ENCODE data around the gene CD44.

The CD44 gene

DNA sequence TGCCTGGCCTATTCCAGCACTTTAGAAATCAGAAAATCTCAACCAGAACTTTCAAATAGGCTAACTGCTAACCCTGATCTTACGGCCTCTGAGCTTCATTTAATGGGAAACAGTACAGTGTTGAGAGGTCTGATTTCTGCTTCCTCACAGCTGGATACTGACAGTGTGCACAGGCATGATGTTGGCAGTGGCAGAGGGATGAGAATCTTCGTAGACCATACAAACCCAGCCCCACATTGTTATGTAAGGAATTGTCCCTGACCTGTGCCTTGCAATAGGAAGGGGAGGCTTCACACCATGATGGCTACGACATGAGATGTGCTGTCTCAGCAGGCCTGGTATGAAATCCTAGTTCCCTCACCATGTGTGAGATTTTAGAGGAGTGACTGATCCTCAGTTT, 49.0 kb downstream of the CD44 start:
- Histone ChIP-seq H3K27ac (ENCODE audit: low read depth, low read length) (no peak overlapping the region), H3K9me3 (ENCODE audit: control insufficient read depth, insufficient read depth, low read length) (no peaks in the 10 kb centered on the region), H3K9me2 (replicated peaks; ENCODE audit: control insufficient read depth, low read length) (no peaks in the 10 kb centered on the region), H3K79me2 (ENCODE audit: control insufficient read depth, low read length) (no peaks in the 10 kb centered on the region), H4K20me1 (ENCODE audit: control insufficient read depth, insufficient read depth, low read depth, low read length) (no peaks in the 10 kb centered on the region), H3F3A (ENCODE audit: control insufficient read depth, insufficient read depth) (no peaks in the 10 kb centered on the region), H3K36me3 (ENCODE audit: control insufficient read depth, low read length) (no peaks in the 10 kb centered on the region), H3K4me2 (ENCODE audit: low read length) (no peak overlapping the region), H3K4me1 (ENCODE audit: control insufficient read depth, low read length) (no peaks in the 10 kb centered on the region), H3K4me3 (ENCODE audit: low read length) (no peak overlapping the region), H3K27me3 (ENCODE audit: control insufficient read depth, low read length) (no peaks in the 10 kb centered on the region)
- TF ChIP-seq, protein P1, sequence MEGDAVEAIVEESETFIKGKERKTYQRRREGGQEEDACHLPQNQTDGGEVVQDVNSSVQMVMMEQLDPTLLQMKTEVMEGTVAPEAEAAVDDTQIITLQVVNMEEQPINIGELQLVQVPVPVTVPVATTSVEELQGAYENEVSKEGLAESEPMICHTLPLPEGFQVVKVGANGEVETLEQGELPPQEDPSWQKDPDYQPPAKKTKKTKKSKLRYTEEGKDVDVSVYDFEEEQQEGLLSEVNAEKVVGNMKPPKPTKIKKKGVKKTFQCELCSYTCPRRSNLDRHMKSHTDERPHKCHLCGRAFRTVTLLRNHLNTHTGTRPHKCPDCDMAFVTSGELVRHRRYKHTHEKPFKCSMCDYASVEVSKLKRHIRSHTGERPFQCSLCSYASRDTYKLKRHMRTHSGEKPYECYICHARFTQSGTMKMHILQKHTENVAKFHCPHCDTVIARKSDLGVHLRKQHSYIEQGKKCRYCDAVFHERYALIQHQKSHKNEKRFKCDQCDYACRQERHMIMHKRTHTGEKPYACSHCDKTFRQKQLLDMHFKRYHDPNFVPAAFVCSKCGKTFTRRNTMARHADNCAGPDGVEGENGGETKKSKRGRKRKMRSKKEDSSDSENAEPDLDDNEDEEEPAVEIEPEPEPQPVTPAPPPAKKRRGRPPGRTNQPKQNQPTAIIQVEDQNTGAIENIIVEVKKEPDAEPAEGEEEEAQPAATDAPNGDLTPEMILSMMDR (IDR thresholded peaks at IDR 0.05; ENCODE audit: low read depth, low read length, poor library complexity, severe bottlenecking): no peak
- no peak for TF ChIP-seq EZH2phosphoT487 (IDR thresholded peaks at IDR 0.05; ENCODE audit: borderline replicate concordance, low read length)

- Histone ChIP-seq H3K4me3 (ENCODE audit: low read length) (no peak overlapping the region), H3K36me3 (ENCODE audit: control insufficient read depth, low read length) (no peaks in the 10 kb centered on the region), H3K4me1 (ENCODE audit: control insufficient read depth, low read length) (no peaks in the 10 kb centered on the region), H3K9me3 (ENCODE audit: control insufficient read depth, insufficient read depth, low read length) (no peaks in the 10 kb centered on the region), H3K27ac (ENCODE audit: low read depth, low read length) (no peak overlapping the region), H3K4me2 (ENCODE audit: low read length) (no peak overlapping the region), H4K20me1 (ENCODE audit: control insufficient read depth, insufficient read depth, low read depth, low read length) (no peaks in the 10 kb centered on the region), H3K27me3 (ENCODE audit: control insufficient read depth, low read length) (no peaks in the 10 kb centered on the region), H3F3A (ENCODE audit: control insufficient read depth, insufficient read depth) (no peaks in the 10 kb centered on the region), H3K79me2 (ENCODE audit: control insufficient read depth, low read length) (no peaks in the 10 kb centered on the region), H3K9me2 (replicated peaks; ENCODE audit: control insufficient read depth, low read length) (no peaks in the 10 kb centered on the region)
- TF ChIP-seq EZH2phosphoT487 (IDR thresholded peaks at IDR 0.05; ENCODE audit: borderline replicate concordance, low read length): no peak
Measured at GRCh38 chr11:35190804-35191348, 51.9 kb downstream of the CD44 start.

- Histone ChIP-seq H3K4me2 (ENCODE audit: low read length) (no peak overlapping the region), H3F3A (ENCODE audit: control insufficient read depth, insufficient read depth) (no peaks in the 10 kb centered on the region), H3K4me3 (ENCODE audit: low read length) (no peak overlapping the region), H3K79me2 (ENCODE audit: control insufficient read depth, low read length) (no peaks in the 10 kb centered on the region), H3K36me3 (ENCODE audit: control insufficient read depth, low read length) (no peaks in the 10 kb centered on the region), H3K9me3 (ENCODE audit: control insufficient read depth, insufficient read depth, low read length) (no peaks in the 10 kb centered on the region), H3K9me2 (replicated peaks; ENCODE audit: control insufficient read depth, low read length) (no peaks in the 10 kb centered on the region), H3K27ac (ENCODE audit: low read depth, low read length) (no peak overlapping the region), H3K27me3 (ENCODE audit: control insufficient read depth, low read length) (peaks cover 2% of the 10 kb centered on the region; the same call in 1 of the 2 replicates), H4K20me1 (ENCODE audit: control insufficient read depth, insufficient read depth, low read depth, low read length) (no peaks in the 10 kb centered on the region), H3K4me1 (ENCODE audit: control insufficient read depth, low read length) (no peaks in the 10 kb centered on the region)
- TF ChIP-seq, protein P1 (IDR thresholded peaks at IDR 0.05; ENCODE audit: low read depth, low read length, poor library complexity, severe bottlenecking): no peak
- TF ChIP-seq EZH2phosphoT487 (IDR thresholded peaks at IDR 0.05; ENCODE audit: borderline replicate concordance, low read length): no peak
Measured at GRCh38 chr11:35192347-35192746, 53.4 kb downstream of the CD44 start.

DNA sequence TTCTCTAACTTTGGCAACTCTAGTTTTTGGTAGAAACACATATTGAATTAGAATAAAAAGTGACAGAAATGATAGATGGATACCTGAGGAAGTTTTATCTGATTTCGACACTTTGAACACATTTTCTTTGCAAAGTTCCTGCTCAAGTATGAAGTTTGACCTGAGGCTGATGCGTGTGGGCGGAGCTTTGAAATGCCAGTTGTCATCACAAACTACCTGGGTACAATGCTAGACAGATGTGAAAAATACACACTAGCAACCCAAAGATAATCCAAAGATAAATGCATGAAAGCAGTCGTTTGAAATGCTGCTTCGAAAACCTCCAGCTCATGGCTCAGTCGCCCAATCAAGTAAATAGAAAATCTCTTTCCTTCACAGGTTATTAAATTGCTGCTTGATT, 54.8 kb downstream of the CD44 start:
- Histone ChIP-seq H3K9me2 (replicated peaks; ENCODE audit: control insufficient read depth, low read length) (no peaks in the 10 kb centered on the region), H3K9me3 (ENCODE audit: control insufficient read depth, insufficient read depth, low read length) (no peaks in the 10 kb centered on the region), H3K4me1 (ENCODE audit: control insufficient read depth, low read length) (no peaks in the 10 kb centered on the region), H3K27ac (ENCODE audit: low read depth, low read length) (no peak overlapping the region), H3F3A (ENCODE audit: control insufficient read depth, insufficient read depth) (no peaks in the 10 kb centered on the region), H3K79me2 (ENCODE audit: control insufficient read depth, low read length) (no peaks in the 10 kb centered on the region), H4K20me1 (ENCODE audit: control insufficient read depth, insufficient read depth, low read depth, low read length) (no peaks in the 10 kb centered on the region), H3K36me3 (ENCODE audit: control insufficient read depth, low read length) (no peaks in the 10 kb centered on the region), H3K4me2 (ENCODE audit: low read length) (no peak overlapping the region), H3K27me3 (ENCODE audit: control insufficient read depth, low read length) (peaks cover 2% of the 10 kb centered on the region; the same call in 1 of the 2 replicates), H3K4me3 (ENCODE audit: low read length) (no peak overlapping the region)
- TF ChIP-seq, protein P1 (IDR thresholded peaks at IDR 0.05; ENCODE audit: low read depth, low read length, poor library complexity, severe bottlenecking): no peak
- TF ChIP-seq EZH2phosphoT487 (IDR thresholded peaks at IDR 0.05; ENCODE audit: borderline replicate concordance, low read length): no peak
